NCI-H187 (cell line): ENCODE results near the gene MGRN1.

Source experiments
- DNase-seq, 2 experiments: peaks; one replicate each; lab custom pipeline; 2025; lab: John Stamatoyannopoulos, UW

Gene MGRN1

DNA sequence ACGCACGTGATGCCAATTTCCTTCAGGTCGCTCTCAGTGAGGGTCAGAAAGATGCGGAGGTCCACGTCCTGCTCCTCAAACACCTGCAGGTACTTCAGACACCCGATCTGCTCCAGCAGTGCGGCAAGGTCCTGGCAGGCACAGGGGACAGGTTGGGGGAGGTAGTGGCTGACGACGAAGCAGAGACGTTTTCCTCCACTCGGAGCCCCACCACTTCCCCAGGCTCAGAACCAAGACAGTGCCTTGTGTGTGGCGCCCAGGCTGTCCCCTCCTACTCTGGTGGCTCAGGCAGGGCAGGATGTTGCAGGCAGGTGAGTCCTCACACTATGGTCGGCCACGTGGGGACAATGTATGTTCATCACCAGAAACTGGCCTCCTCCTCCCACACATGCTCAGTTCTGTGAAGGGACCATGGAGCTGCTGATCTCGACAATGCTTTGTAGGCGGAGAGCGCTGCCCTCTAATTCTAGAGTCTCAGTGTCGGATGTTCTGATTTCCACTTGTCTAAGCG, 74.5 kb downstream of the MGRN1 start:
- DNase-seq: no peak

- no peak for DNase-seq
These were observed 75.9 kb downstream of the MGRN1 start for GRCh38 chr16:4700380-4700996.

DNA sequence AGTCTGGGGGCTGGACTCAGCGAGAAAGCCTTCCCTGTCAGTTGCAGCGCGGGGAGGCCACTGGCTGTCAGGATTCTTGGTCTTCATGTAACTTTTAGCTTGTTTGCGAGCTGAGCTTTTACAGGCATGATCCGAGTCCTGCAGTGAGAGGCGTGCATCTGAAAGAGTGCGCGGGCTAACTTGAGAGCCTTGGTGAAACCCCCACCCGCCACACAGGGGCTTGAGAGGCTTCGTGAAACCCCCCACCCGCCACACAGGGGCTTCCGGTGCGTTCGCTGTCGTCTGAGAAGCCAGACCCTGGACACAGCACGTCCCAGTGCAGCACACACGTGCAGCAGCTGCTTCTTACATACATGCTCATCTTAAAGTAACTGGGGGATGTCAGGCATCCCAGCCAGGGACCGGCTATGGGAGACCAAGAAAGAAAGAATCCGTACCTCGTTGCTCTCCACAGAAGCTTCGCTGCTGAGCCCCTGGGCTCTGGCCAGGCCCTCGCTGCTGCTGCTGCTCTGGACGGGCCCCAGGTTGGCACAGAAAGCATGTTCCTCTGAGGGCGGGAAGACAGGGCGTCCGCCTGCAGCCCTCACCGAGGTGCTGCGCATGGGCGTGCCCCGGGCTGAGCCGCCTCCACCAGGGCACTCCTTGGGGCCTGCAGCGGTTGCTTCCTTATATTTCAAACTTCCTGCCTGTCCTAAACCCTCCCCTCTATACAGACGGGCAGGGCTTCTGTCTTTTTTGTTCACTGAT, 76.5 kb downstream of the MGRN1 start:
- no peak for DNase-seq

GRCh38 chr16:4701791-4702465, 77.3 kb downstream of the MGRN1 start:
- no peak for DNase-seq

- no peak for DNase-seq
These were observed 77.8 kb downstream of the MGRN1 start for GRCh38 chr16:4702466-4702808.

GRCh38 chr16:4703906-4704305, 79.3 kb downstream of the MGRN1 start:
- no peak for DNase-seq

DNA sequence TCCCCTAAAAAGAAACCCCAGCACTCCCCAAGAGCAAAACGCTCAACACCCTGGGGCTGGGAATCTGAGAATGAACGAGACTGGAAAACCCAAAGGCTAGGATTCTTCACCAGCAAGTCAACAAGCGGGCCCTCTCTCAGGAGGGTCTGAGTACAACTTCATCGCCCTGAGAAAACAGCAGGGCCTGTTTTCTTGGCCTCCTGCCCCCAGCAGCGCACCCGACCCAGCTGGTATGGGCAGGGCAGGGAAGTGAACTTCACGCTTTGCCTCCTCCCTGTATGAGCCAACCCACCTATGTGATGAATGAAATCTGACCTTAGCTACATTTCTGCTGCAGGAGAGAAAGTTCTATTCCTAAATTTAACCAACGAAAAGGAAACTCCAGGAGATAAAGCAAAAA, 79.9 kb downstream of the MGRN1 start:
- DNase-seq: no peak

DNA sequence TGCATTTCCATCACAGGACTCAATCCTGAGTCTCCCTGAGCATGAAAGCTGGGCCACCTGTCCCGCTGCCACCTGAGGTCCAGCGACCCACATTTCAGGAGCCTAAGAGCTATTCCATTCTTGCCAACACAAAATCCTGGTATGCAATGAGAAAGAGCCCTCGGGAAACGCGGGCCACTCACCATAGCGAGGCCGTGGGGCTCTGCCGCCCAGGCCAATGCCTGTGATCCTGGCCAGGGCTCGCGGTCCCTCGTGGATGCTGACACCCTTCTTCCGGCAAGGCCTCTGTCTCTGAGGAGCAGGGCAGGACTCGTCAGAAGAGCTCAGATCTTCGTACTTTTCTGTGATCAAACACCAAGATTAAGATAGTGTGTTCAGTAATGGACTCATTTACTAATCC, 80.3 kb downstream of the MGRN1 start:
- no peak for DNase-seq

- DNase-seq: no peak
These were observed 82.2 kb downstream of the MGRN1 start for GRCh38 chr16:4706871-4707270.

DNA sequence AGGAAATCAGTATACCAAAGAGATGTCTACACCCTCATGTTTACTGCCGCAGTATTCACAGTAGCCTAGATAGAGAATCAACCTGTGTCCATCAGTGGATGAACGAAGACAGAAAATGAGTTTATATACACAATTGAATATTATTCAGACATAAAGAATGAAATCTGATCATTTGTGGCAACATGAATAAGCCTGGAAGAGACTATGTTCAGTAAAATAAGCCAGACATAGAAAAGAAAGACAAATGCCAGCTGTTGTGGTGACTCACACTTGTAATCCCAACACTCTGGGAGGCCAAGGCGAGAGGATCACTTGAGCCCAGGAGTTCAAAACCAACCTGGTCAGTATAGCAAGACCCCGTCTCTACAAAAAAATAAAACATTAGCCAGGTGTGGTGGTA, 84.9 kb downstream of the MGRN1 start:
- no peak for DNase-seq

- no peak for DNase-seq
These were observed 89.3 kb downstream of the MGRN1 start for GRCh38 chr16:4713663-4714501.

GRCh38 chr16:4714996-4715395, 90.4 kb downstream of the MGRN1 start:
- no peak for DNase-seq

DNA sequence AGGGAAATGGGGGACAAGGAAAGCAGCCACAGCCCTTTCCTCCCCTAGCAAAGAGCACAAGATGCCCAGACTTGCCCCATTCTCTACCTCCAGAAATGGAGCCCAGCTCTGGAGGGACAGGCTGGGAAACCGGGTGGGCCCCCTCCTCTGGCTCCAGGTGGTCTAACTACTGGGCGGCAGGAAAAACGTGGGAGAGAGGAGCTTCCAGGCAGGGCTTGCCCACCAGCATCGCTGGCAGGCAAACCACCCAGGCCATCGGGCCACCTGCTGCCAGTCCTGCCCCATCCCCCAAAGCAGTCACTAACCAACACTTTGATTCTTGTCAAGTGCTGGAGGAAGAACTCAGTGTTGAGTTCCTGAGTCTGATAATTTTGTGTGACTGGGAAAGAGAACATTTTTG, 93.8 kb downstream of the MGRN1 start:
- no peak for DNase-seq

DNA sequence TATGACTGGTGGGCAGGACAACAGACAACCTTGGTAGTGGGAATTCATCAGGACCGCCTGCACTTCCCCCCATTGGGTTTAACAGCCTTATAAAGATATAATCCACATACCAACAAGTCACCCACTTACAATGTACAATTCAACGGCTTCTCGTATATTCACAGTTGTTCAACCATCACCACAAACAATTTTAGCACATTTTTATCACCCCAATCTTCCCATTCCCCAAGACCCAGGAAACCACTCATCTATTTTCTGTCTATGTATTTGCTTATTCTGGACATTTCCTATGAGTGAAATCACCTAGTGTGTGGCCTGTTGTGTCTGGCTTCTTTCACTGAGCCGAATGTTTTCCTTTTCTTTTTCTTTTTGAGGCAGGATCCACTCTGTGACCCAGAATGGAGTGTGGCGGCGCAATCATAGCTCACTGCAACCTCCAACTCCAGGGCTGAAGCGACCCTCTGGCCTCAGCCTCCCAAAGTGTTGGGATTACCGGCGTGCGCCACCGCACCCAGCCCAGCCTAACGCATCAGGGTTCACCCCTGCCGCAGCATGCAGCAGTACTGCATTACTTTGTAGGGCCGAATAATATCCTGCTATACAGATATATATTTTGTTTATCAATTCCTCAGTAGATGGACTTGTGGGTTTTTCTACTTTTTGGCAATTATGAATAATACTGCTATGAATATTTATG, 98.6 kb downstream of the MGRN1 start:
- no peak for DNase-seq

GRCh38 chr16:4724661-4725270, 100.1 kb downstream of the MGRN1 start:
- no peak for DNase-seq

GRCh38 chr16:4726616-4727015, 102.0 kb downstream of the MGRN1 start:
- no peak for DNase-seq

DNA sequence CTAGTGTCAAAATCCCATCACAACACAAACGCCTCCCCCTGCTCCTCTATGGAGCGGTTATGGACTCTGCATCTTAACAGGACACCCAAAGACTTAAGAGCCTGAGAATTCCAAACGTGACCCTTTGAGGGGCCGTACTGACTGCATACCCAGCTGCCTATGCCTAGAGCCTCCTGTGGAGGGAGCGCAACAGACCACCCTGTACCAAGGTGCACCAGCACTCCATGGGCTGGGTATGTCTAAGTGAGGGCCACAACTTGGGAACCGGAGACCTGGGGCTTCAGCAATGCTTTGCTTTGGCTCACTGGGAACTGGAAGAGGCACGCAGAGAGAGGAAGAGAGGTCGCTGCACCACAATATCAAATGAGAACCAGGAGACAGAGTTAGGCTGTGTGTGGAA, 104.0 kb downstream of the MGRN1 start:
- DNase-seq: no peak

- no peak for DNase-seq
These were observed 105.2 kb downstream of the MGRN1 start for GRCh38 chr16:4729876-4730275.

DNA sequence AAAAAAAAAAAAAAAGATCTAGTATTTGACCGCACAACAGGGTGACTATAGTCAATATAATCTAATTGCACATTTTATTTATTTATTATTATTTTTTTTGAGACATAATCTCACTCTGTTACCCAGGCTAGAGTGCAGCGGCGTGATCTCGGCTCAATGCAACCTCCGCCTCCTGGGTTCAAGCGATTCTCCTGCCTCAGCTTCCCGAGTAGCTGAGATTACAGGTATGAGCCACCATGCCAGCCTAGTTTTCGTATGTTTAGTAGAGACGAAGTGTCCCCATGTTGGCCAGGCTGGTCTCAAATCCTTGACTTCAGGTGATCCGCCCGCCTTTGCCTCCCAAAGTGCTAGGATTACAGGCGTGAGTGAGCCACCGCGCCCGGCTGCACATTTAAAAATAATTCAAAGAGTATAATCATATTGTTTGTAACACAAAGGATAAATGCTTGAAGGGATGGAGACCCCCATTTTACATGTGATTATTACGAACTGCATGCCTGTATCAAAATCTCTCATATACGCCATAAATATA, 108.7 kb downstream of the MGRN1 start:
- no peak for DNase-seq

GRCh38 chr16:4733747-4734062, 109.1 kb downstream of the MGRN1 start:
- DNase-seq: no peak

DNA sequence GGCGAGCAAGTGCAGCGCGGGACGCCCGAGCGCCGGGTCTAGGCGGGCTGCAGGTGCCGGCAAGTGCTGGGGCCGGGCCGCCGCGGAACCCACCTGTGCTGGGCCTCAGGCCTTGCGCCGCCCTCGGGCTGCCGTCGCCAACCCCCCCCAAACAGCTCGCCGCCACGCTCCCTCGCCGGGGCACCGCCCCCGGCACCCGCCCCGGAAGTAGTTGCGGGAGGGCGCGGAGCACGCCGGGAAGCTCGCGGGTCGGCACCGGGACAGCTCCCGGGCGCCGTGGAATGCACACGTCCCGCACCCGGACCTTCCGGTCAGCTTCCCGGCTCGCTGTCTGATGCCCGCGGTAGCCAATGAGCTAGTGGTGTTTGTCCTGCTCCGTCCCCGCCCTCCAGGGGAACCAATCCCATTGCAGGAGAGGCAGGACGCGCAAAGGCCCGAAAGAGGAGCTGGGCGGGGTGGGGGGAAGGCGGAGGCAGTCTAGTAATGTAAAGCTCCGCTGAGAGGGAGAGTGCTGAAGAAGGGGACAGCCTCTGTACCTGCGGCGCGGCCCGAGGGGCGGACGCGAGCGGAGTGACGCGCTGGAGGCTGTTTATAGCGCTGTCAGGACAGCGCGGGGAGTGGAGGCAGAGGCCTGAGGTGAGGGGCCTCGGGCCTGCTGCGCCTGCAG, 109.6 kb downstream of the MGRN1 start, which contains the start of the genes ANKS3 and DNAAF8:
TSS of gene ANKS3 (minus strand) at position 209 of the 667 bp plus-strand sequence. CDS start 4,122 bp downstream, outside the sequence.
TSS of gene DNAAF8 (plus strand) at position 475 of the 667 bp plus-strand sequence. CDS start 1,978 bp downstream, outside the sequence.
- DNase-seq: peak; percentile 60 to 73
